Activated naive CD4-positive, alpha-beta T cell (primary cell): ENCODE measurements around the gene BACH1.

Experiments used
- DNase-seq, 4 experiments: peaks; one replicate each; lab custom pipeline; 2025; lab: John Stamatoyannopoulos, UW

Gene BACH1

GRCh38 chr21:29293495-29293894, 5.2 kb upstream of the BACH1 start:
- no peak for DNase-seq

GRCh38 chr21:29295066-29295650, 3.6 kb upstream of the BACH1 start:
- DNase-seq, result peak in 1 of 4 experiments; percentile 2

- DNase-seq, result no peak
These were observed 2.3 kb upstream of the BACH1 start for GRCh38 chr21:29296446-29296845.

GRCh38 chr21:29297483-29298347, 1.0 kb upstream of the BACH1 start:
- DNase-seq, result no peak

- DNase-seq, result peak; percentile 38 to 63 (median 40)
These were observed 559 bp downstream of the BACH1 start for GRCh38 chr21:29299046-29299915.

- no peak for DNase-seq
These were observed 1.4 kb downstream of the BACH1 start for GRCh38 chr21:29299916-29300806.

- no peak for DNase-seq
These were observed 2.1 kb downstream of the BACH1 start for GRCh38 chr21:29300807-29301138.

GRCh38 chr21:29301691-29302090, 3.0 kb downstream of the BACH1 start:
- DNase-seq, result no peak

GRCh38 chr21:29302359-29302875, 3.7 kb downstream of the BACH1 start:
- DNase-seq, result no peak

- no peak for DNase-seq
These were observed 4.6 kb downstream of the BACH1 start for GRCh38 chr21:29303288-29303687.

- no peak for DNase-seq
These were observed 5.9 kb downstream of the BACH1 start for GRCh38 chr21:29304597-29304996.

GRCh38 chr21:29305068-29305467, 6.3 kb downstream of the BACH1 start:
- DNase-seq, result no peak

GRCh38 chr21:29305561-29305960, 6.8 kb downstream of the BACH1 start:
- DNase-seq, result no peak

- no peak for DNase-seq
These were observed 8.2 kb downstream of the BACH1 start for GRCh38 chr21:29306920-29307319.

- no peak for DNase-seq
These were observed 9.2 kb downstream of the BACH1 start for GRCh38 chr21:29307718-29308455.

- no peak for DNase-seq
These were observed 9.7 kb downstream of the BACH1 start for GRCh38 chr21:29308456-29308783.

- no peak for DNase-seq
These were observed 11.0 kb downstream of the BACH1 start for GRCh38 chr21:29309703-29310102.

GRCh38 chr21:29311802-29312201, 13.1 kb downstream of the BACH1 start:
- DNase-seq, result no peak

GRCh38 chr21:29312981-29313380, 14.3 kb downstream of the BACH1 start:
- no peak for DNase-seq

- no peak for DNase-seq
These were observed 15.1 kb downstream of the BACH1 start for GRCh38 chr21:29313662-29314408.
